ENCODE measurements around the gene MYOD1.

Gene MYOD1

GRCh38 chr11:17702876-17703275, 16.5 kb upstream of the MYOD1 start:
- no peak for DNase-seq (ENCODE audit: low read depth in 2 of 2)

- DNase-seq (ENCODE audit: low read depth in 2 of 2), result no peak
Observed at GRCh38 chr11:17703951-17704350, 15.4 kb upstream of the MYOD1 start.

GRCh38 chr11:17707830-17708229, 11.5 kb upstream of the MYOD1 start:
- DNase-seq (ENCODE audit: low read depth in 2 of 2), result no peak

GRCh38 chr11:17711836-17712235, 7.5 kb upstream of the MYOD1 start:
- DNase-seq (ENCODE audit: low read depth in 2 of 2), result no peak

GRCh38 chr11:17713851-17714250, 5.5 kb upstream of the MYOD1 start:
- no peak for DNase-seq (ENCODE audit: low read depth in 2 of 2)

GRCh38 chr11:17714356-17714854, 5.0 kb upstream of the MYOD1 start:
- no peak for DNase-seq (ENCODE audit: low read depth in 2 of 2)

- no peak for DNase-seq (ENCODE audit: low read depth in 2 of 2)
Observed at GRCh38 chr11:17714870-17715269, 4.5 kb upstream of the MYOD1 start.

- DNase-seq (ENCODE audit: low read depth in 2 of 2), result no peak
Observed at GRCh38 chr11:17716807-17717206, 2.6 kb upstream of the MYOD1 start.

GRCh38 chr11:17718015-17718414, 1.4 kb upstream of the MYOD1 start:
- DNase-seq (ENCODE audit: low read depth in 2 of 2), result no peak

- no peak for DNase-seq (ENCODE audit: low read depth in 2 of 2)
Observed at GRCh38 chr11:17718510-17718962, 835 bp upstream of the MYOD1 start.

GRCh38 chr11:17719938-17720795, 796 bp downstream of the MYOD1 start:
- no peak for DNase-seq (ENCODE audit: low read depth in 2 of 2)

- no peak for DNase-seq (ENCODE audit: low read depth in 2 of 2)
Observed at GRCh38 chr11:17720796-17721171, 1.4 kb downstream of the MYOD1 start.

- DNase-seq (ENCODE audit: low read depth in 2 of 2), result no peak
Observed at GRCh38 chr11:17721242-17721999, 2.0 kb downstream of the MYOD1 start.

GRCh38 chr11:17722000-17722643, 2.8 kb downstream of the MYOD1 start:
- DNase-seq (ENCODE audit: low read depth in 2 of 2), result no peak

- DNase-seq (ENCODE audit: low read depth in 2 of 2), result no peak
Observed at GRCh38 chr11:17724020-17724908, 4.9 kb downstream of the MYOD1 start.

- DNase-seq (ENCODE audit: low read depth in 2 of 2), result no peak
Observed at GRCh38 chr11:17725174-17725573, 5.8 kb downstream of the MYOD1 start.

GRCh38 chr11:17730137-17730536, 10.8 kb downstream of the MYOD1 start:
- DNase-seq (ENCODE audit: low read depth in 2 of 2), result no peak

GRCh38 chr11:17730608-17731462, 11.5 kb downstream of the MYOD1 start:
- peak in 1 of 2 donors; percentile 6 for DNase-seq (ENCODE audit: low read depth in 2 of 2)

- DNase-seq (ENCODE audit: low read depth in 2 of 2), result no peak
Observed at GRCh38 chr11:17733261-17733660, 13.9 kb downstream of the MYOD1 start.

GRCh38 chr11:17734418-17734911, 15.1 kb downstream of the MYOD1 start, which contains the start of gene KCNC1:
TSS of gene KCNC1 (plus strand) at chr11:17734781. CDS start at chr11:17736003, 1,222 bp downstream.
- no peak for DNase-seq (ENCODE audit: low read depth in 2 of 2)

Data from activated CD8-positive, alpha-beta memory T cell treated with anti-CD3 and anti-CD28 coated beads for 4 hours (primary cell).